ENCODE results near the gene PRDM8. TPM values are rescaled to one million over a fixed set of nuclear protein-coding genes. Genes with fewer than 3 reads are reported as not detected.

The PRDM8 gene
- total RNA-seq, 1 experiment from 2014 or later, result 5.3 TPM

DNA sequence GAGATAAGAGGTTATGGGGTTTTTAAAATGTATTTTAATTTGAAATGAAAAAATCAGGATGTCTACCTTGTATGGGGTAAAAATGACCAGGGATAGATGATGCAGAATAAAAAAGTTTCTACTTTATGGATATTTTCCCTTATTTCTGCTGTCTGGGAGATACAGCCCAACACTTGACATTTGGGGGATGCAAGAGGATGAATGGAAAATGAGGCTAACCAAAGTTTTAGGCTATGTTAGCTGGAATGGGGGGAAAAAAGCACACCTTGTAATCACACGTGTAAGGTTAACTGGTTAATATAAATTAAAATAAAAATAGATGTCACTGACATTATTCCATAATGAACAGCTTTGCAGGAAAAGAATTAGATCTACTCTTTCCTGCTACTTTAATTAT is 1.1 kb downstream of the PRDM8 start:
- Histone ChIP-seq H3K4me3 (ENCODE audit: low read depth in 2 of 2, low read length in 2 of 2) (peak overlapping the region in 1 of 2 experiments; percentile 30; a peak in 1 of 4 replicates), H3K27ac (ENCODE audit: low read length) (no peak overlapping the region), H3K27me3 (ENCODE audit: control insufficient read depth, insufficient read depth, low read length) (no peaks in the 10 kb centered on the region), H3K36me3 (ENCODE audit: control insufficient read depth, insufficient read depth, low read length) (no peaks in the 10 kb centered on the region), H3K9me3 (ENCODE audit: control insufficient read depth, insufficient read depth, low read depth, low read length) (no peaks in the 10 kb centered on the region), H3K4me1 (ENCODE audit: control insufficient read depth, insufficient read depth, low read length) (no peaks in the 10 kb centered on the region)
- no peak for TF ChIP-seq POLR2AphosphoS5 (IDR thresholded peaks at IDR 0.05; ENCODE audit: low read depth, low read length)
- TF ChIP-seq, protein P1, sequence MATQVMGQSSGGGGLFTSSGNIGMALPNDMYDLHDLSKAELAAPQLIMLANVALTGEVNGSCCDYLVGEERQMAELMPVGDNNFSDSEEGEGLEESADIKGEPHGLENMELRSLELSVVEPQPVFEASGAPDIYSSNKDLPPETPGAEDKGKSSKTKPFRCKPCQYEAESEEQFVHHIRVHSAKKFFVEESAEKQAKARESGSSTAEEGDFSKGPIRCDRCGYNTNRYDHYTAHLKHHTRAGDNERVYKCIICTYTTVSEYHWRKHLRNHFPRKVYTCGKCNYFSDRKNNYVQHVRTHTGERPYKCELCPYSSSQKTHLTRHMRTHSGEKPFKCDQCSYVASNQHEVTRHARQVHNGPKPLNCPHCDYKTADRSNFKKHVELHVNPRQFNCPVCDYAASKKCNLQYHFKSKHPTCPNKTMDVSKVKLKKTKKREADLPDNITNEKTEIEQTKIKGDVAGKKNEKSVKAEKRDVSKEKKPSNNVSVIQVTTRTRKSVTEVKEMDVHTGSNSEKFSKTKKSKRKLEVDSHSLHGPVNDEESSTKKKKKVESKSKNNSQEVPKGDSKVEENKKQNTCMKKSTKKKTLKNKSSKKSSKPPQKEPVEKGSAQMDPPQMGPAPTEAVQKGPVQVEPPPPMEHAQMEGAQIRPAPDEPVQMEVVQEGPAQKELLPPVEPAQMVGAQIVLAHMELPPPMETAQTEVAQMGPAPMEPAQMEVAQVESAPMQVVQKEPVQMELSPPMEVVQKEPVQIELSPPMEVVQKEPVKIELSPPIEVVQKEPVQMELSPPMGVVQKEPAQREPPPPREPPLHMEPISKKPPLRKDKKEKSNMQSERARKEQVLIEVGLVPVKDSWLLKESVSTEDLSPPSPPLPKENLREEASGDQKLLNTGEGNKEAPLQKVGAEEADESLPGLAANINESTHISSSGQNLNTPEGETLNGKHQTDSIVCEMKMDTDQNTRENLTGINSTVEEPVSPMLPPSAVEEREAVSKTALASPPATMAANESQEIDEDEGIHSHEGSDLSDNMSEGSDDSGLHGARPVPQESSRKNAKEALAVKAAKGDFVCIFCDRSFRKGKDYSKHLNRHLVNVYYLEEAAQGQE (IDR thresholded peaks at IDR 0.05; ENCODE audit: insufficient read depth in 1 of 2, low read depth in 2 of 2, low read length in 1 of 2), result no peak
- no peak for TF ChIP-seq SIN3A (IDR thresholded peaks at IDR 0.05; ENCODE audit: borderline replicate concordance, insufficient read depth, low read depth, low read length)
- TF ChIP-seq, protein P2, sequence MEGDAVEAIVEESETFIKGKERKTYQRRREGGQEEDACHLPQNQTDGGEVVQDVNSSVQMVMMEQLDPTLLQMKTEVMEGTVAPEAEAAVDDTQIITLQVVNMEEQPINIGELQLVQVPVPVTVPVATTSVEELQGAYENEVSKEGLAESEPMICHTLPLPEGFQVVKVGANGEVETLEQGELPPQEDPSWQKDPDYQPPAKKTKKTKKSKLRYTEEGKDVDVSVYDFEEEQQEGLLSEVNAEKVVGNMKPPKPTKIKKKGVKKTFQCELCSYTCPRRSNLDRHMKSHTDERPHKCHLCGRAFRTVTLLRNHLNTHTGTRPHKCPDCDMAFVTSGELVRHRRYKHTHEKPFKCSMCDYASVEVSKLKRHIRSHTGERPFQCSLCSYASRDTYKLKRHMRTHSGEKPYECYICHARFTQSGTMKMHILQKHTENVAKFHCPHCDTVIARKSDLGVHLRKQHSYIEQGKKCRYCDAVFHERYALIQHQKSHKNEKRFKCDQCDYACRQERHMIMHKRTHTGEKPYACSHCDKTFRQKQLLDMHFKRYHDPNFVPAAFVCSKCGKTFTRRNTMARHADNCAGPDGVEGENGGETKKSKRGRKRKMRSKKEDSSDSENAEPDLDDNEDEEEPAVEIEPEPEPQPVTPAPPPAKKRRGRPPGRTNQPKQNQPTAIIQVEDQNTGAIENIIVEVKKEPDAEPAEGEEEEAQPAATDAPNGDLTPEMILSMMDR (IDR thresholded peaks at IDR 0.05), result no peak
- no peak for TF ChIP-seq TCF7L2 (IDR thresholded peaks at IDR 0.05; ENCODE audit: low read depth, low read length)
- POLR2A ChIA-PET, result interaction anchor here (0.6 kb wide), 1 partner anchor 7 kb away, joined by 4 read pairs; no protein-coding TSS in a partner anchor
- CTCF ChIA-PET, result no interaction called here
- intact Hi-C loops (cut with micrococcal nuclease; ENCODE audit: unreplicated experiment), result no loop called here
- BruUV-seq (replicated peaks), result no TSS peak
- DNase-seq (ENCODE audit: low read depth, low spot score) (no peak), ATAC-seq (no peak)
- in situ Hi-C loops (cut with HindIII; ENCODE audit: low pct_unique_long_range_greater_than_20kb, low sequenced_read_pairs), result no loop called here

DNA sequence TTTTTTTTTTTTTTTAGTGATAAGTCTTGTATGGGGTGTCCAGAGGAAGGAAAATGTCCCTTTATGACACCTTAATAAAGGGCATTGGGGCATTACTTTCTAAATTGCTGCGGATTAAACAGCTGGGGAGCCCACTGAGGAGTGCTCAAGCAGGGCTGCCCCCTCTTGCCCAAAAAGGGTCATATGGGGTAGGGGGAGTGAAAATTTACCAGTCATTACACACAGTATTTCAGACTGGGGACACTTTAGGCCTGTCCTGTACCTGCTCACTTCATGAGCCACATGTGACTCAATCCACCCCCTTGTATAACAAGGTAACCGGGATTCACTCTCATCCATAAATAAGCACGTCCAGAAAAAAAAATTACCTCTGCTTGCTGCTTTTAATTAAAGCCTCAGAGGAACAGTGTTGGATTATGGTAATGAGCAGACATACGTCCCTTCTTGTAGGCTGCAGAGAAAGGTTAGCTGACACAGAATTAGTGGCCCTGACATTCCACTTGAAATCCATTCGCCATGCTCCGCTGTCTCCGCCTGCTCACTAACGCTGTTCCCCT is 1.8 kb downstream of the PRDM8 start:
- Histone ChIP-seq H3K27ac (ENCODE audit: low read length) (no peak overlapping the region), H3K9me3 (ENCODE audit: control insufficient read depth, insufficient read depth, low read depth, low read length) (no peaks in the 10 kb centered on the region), H3K4me3 (ENCODE audit: low read depth in 2 of 2, low read length in 2 of 2) (no peak overlapping the region), H3K36me3 (ENCODE audit: control insufficient read depth, insufficient read depth, low read length) (no peaks in the 10 kb centered on the region), H3K27me3 (ENCODE audit: control insufficient read depth, insufficient read depth, low read length) (no peaks in the 10 kb centered on the region), H3K4me1 (ENCODE audit: control insufficient read depth, insufficient read depth, low read length) (no peaks in the 10 kb centered on the region)
- POLR2A ChIA-PET, result interaction anchor here (0.6 kb wide), 1 partner anchor 8 kb away, joined by 4 read pairs; no protein-coding TSS in a partner anchor
- DNase-seq (ENCODE audit: low read depth, low spot score), result no peak
- no peak for ATAC-seq
- in situ Hi-C loops (cut with HindIII; ENCODE audit: low pct_unique_long_range_greater_than_20kb, low sequenced_read_pairs), result no loop called here
- CTCF ChIA-PET, result no interaction called here
- TF ChIP-seq, protein P1 (IDR thresholded peaks at IDR 0.05; ENCODE audit: insufficient read depth in 1 of 2, low read depth in 2 of 2, low read length in 1 of 2), result no peak
- TF ChIP-seq SIN3A (IDR thresholded peaks at IDR 0.05; ENCODE audit: borderline replicate concordance, insufficient read depth, low read depth, low read length), result no peak
- TF ChIP-seq POLR2AphosphoS5 (IDR thresholded peaks at IDR 0.05; ENCODE audit: low read depth, low read length), result no peak
- TF ChIP-seq, protein P2 (IDR thresholded peaks at IDR 0.05), result no peak
- TF ChIP-seq TCF7L2 (IDR thresholded peaks at IDR 0.05; ENCODE audit: low read depth, low read length), result no peak
- intact Hi-C loops (cut with micrococcal nuclease; ENCODE audit: unreplicated experiment), result no loop called here
- BruUV-seq (replicated peaks), result no TSS peak
